Embryonic facial prominence (tissue), 1 donor: ENCODE data around the gene EPC1.
"Not testable (repeated sequence)": the region's sequence is repeated elsewhere in the genome, so short reads cannot be mapped to it uniquely, and the experiment has no call there.

Source experiments
- DNase-seq: peaks from one replicate; pipeline ENCODE4 v3.0.0-alpha.2; 2016; ENCODE audit errors: extremely low spot score

EPC1 gene

DNA sequence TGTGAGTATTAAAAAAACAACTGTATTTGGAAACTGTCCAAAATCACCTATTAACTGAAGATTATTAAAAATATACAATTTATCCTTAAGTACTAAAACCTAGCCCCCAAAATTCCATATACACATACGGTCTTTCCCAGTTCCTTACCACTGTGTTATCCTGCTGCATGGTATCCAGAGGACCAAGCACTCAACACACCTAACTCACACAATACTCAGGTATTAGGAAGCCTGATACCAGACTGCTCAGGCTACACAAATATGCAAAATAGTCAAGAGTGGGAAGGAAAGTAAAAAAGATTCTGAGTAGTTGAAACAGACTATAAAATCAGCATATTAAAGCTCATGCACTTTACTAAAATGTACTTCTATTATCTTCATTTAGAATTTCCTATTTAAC is 67.2 kb downstream of the EPC1 start:
- no peak for DNase-seq

DNA sequence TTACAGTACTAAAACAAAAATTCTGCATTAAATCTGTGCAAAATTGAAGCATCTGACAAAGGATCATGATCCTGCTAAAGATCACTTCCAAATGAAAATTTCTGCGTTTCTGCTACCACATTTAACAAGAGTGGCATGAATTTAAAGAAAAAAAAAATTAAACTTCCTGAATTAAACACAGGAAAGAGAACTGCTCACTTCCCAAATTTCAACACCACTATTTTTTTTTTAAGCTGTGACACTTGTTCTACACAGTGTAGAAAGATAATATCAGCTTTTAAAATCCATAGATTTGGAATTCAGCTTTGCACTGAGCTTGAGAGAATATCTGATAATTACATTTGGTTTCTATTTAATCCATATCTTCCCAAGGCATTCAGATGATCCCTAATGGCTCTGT is 73.6 kb downstream of the EPC1 start:
- DNase-seq, result no peak

DNA sequence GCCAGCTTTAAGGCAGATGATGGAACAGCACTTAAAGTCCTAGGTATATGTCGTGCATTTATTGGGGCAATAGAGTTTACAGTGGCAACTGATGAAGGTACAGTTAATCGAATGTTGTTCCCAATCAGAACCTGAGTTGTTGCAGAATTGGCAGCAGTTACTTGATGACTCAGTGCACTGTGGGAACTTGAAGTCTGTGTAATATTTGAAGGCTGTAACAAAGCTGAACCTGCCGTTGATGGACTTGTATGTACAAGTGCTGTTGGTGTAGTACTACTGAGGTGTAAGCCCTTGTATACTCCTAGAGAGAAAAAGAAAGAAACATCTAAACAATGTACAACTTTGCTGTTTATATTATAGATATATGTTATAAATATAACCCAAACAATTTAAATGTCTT is 75.3 kb downstream of the EPC1 start:
- DNase-seq, result no peak

DNA sequence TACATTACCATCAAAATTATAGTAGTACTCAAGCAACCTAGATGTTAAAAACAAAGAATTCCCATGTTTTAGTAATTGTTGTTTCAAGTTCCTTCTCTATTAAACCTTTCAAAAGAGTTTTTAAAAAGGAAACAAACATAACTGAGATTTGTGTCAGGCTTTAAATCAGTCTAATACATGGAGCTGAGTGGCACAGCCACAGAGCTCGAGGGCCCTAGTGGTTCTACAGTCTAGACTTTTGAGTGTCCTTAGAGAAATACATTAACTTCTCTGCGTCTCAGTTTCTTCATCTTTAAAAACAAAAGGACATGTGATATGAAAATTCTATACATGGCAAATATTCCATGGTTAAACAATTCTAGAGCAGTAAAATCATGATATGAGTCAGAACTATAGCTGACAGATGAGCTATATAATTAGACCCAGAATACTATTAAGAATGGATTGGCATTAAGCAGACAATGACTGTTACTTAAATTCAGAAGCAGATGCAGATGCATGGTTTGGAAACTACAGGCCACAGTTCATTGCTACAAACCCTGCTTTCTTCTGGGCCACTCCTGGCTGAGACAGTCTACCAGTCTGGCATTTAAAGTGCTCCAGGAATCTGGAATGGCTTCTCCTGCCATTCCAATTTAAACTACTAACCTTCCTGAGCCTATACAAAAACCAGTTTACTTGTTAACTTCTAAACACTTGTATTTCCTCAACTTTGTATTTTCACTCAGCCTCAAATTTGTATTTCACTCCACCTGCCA is 77.4 kb downstream of the EPC1 start:
- no peak for DNase-seq

DNA sequence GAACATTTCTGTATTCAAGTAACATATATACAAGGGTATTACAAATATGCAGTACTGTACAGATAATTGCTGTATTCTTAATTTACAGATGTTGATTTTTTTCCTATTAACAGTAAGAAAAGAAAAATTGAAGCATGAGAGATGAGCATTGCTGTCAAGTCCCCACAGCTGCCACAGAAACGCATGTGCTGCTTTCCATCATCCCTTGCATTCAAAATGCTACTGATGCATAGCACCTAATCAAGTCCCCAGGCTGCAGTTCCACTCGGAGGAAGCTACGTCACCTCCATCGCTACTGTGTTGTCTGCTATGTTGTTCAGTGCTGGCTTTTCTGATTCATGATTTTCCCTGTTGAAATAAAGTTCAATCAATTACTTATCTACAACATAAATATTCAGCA is 78.2 kb downstream of the EPC1 start:
- DNase-seq, result no peak

DNA sequence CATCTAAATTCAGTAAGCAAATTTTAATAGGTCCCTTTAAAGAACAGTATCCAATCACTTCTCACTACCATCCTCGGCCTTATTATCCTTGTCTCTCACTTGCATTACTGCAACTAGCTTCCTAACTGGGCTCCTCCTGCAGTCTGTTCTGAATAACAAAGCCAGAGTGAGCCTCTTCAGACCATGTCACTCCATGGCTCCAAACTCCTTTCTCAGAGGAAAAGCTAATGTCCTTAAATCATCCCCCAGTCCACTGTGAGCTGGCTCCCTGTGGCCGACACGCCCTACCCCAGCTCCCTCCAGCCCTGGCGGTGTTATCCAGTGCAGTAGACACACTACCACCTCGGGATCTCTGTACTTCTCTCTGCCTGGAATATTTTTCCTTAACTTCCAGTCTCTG is 80.0 kb downstream of the EPC1 start:
- no peak for DNase-seq

DNA sequence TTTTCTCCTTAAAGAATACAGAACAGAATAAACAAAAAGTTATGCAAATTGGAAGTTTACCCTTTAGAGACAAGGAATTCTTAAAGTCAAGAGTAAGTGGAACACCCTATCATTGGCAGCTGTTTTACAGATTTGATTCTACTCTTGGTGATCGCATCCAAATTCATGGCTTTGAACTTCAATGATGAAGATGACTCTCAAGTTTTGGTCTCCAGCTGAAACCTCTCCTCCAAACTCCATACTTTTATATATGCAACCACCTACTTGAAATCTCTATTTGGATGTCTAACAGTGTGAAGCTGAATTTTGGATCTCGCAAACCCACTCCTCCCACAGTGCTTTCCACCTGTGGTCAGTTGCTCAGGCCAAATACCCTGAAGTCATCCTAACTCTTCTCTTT is 80.4 kb downstream of the EPC1 start:
- DNase-seq, result no peak

DNA sequence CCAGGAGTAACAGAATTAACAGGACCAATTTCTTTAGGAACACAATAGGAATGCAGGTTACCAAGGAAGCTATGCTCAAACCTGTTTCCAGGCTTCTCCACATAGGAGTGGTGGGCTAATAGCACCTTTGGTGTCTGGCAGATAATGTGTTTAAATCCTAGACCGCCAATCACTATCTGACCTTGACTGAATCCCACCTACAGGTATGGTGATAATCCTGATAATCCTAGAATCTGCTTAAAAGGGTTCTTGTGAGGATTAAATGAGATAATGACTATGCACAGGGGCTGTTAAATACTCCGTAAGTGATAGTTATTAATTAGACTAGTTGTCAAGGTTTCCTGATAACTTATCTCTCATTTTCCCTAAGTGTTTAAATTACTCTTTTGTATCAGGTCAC is 81.2 kb downstream of the EPC1 start:
- DNase-seq, result no peak

DNA sequence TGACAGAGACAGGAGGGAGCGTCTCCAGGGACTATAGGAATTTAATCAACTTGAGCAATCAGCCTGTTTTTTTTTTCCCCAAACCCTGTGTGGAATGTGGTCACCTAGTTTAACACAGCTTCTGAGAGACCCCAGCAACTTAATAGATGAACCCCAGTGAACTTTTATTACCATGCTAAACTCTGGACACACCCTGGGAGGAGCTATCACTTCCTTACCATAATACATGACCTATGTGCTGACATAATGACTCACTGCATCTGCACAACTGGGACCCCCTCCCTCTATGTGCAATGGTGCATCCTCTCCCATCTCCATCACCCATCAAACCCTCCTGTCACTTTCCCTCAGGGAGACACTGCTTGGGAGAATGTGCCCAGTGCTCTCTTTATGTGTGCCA is 83.7 kb downstream of the EPC1 start:
- DNase-seq, result no peak

DNA sequence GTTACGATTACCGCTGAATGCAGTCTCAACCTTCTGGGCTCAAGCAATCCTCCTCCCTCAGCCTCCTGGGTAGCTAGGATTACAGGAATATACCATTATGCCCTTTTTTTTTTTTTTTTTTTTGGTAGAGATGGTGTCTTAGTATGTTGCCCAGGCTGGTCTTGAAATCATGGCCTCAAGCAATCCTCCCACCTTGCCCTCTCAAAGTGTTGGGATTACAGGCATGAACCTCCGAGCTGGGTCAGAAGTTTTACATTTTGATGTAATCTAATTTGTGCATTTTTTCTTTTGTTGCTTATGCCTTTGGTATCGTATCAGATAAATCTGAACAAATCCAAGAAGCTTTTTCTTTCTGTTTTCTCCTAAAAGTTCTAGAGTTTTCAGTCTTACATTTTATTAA is 87.4 kb downstream of the EPC1 start:
- DNase-seq, result no peak

DNA sequence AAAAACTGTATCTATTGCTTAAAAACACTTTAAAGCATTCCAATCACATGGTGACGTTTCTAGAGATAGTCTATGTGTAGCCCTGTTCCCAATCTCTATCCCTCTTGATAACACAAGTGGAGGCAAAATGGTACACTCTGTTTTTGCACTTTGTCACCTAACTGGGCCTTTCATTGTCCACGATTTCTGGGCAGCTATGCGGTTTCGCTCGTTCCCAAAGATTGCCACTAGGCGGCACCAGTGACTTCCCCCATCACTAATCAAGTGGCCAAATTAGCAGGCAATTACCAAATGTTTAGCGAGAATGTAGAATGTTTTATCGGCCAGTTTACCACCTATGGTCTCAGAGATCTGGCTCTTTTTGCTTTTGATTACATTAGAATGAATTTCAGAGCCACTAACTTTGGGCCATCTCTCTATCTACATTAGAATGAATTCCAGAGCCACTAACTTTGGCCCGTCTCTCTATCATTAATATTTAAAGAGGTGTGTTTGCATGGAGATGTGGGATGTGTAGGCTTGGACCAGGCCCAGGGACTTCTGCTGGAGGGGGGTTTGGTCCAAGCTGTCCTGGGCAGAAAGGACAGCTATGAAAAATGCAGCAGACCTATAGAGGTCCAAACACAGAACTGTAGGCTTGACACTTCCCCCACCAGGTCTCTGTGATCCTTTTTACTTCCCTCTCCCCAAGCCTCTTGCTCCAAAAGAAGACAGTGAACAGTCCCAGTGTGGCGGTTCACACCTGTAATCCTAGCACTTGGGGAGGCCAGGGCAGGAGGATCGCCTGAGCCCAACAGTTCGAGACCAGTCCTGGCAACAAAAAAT is 90.1 kb downstream of the EPC1 start:
- DNase-seq, result no peak

DNA sequence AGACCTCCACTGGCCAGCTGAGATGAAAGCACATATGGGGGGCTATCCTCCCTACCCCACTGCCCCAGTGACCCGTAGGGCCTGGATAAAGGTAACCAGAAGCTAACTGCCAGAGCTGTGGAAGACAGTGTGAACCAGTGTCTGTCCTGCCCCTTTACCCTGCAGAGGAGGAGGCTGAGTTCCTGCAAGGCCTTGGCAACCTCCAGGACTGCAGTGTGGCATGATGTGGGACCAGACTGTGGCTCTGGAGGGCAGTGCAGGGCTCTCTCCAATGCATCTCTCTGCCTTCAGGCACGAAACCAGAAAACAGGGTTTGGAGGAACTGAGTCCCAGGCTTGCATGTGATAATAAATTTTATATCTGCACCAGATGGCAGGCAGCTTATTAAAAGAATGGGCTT is 93.1 kb downstream of the EPC1 start:
- DNase-seq, result no peak

DNA sequence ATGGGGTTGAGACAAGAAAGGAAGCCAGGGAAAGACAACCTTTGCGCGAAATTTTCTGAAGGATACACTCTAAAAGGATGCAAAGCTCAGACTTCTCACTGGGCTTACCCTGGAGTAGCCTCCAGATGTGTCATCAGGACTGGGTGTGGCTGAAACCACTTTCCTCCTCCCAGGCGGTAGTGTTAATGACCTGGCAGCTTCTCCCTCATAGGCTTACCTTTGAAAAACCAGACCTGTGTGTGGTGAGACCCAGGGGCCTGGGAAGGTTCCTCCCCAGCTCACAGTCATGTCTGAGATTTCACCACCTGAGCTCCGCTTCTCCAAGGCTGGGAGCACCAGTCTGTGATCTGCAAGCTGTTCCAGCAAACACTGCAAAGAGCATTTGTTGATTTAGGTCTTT is 93.7 kb downstream of the EPC1 start:
- no peak for DNase-seq

DNA sequence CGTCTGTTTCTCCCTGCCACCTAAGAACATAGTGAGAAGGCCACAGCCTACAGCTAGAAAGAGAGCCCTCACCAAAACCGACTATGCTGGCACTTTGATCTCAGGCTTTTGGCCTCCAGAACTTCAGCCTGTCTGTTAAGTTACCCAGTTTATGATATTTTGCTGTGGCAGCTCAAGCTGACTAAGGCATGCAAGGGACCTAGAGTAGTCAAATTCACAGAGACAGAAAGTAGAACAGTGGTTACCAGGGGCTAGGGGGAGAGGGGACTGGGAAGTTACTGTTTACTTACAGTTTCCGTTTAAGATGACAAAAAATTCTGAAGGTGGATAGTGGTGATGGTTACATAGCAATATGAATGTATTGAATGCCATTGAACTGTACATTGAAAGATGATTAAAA is 96.5 kb downstream of the EPC1 start:
- DNase-seq, result not testable (repeated sequence)

DNA sequence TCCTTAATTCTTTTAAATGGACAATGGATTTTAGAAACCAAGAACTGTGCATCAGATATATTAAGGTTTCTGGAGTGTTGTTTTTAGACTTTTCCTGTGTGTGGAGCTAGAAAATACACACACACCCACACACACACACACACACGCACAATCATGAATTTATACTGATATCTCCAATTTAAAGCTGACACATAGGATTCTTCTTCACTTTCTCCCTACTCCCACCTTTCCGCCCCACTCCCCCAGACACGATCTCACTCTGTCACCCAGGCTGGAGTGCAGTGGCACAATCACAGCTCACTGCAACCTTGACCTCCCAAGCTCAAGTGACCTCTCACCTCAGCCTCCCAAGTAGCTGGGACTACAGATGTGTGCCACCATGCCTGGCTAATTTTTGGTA is 100.3 kb downstream of the EPC1 start:
- no peak for DNase-seq

DNA sequence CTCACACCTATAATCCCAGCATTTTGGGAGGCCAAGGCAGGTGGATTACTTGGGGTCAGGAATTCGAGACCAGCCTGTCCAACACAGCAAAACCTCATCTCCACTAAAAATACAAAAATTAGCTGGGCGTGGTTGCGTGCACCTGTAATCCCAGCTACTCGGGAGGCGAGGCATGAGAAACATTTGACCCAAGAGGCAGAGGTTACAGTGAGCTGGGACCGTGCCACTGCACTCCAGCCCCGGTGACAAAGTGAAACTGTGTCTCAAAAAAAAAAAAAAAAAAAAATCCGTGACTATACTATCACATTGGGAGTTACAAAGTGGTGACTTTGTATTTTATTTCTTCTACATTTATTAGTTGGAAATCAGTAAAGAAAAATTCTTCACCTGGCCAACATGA is 101.2 kb downstream of the EPC1 start:
- no peak for DNase-seq

DNA sequence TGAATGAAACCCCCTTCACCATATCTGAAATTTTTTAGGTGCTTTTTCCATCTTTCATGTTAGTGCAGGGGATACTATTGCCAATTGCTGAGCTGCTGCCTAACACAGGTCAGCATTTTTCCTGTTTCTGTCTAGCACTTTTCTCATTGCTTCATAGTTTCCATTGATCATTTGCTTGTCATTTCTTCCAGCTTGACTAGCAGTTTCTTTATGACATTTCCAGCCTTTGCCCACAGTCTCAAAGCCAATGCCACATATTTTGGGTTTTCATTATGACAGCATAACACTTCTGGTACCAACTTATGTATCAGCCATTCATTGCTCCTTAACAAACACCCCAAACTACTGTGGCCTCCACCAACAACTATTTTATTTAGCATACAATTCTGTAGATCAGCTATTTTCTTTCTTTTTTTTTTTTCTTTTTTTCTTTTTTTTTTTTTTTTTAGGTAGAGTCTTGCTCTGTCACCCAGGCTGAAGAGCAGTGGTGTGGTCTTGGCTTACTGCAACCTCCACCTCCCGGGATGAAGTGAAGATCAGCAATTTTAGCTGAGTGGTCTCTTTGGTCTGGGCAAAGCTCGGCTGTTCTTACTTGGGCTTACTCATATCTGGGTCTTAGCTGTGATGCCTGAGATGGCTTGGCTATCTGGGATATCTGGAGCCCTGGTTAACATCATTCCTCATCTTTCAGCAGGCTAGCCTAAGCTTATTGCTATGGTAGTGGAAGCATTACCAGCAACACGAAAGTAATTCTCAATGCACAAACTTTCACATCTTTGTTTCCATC is 102.3 kb downstream of the EPC1 start:
- DNase-seq, result no peak

DNA sequence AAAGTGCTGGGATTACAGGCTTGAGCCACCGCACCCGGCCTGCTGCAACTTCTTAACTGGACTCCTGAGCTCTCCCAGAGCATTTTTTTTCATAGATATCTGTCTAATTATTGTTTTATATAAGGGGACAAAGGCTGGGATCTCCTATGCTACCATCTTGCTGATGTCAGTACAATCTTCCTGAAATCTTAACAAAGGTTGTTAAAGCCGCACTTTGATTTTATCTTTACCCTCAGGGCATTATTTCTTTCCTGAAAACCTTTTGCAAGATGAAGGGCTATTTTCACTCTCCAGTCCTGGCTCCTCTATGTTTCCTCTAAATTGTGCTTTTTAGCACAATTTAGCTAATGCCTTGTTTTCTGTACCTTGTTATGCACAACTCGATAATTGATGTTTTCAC is 102.9 kb downstream of the EPC1 start:
- DNase-seq, result no peak

DNA sequence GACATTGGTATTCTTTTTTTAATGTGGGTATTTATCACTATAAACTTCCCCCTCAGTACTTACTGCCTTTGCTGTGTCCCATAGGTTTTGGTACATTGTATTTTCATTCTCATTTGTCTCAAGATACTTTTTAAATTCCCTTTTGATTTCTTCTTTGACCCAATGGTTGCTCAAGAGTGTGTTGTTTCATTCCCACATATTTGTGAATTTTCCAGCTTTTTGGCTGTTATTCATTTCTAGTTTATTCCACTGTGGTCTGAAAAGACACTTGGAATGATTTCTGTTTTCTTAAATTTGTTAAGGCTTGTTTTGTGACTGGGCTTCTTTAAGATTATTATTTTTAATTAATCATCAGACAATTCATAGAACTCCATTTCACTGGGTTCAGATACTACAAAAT is 105.0 kb downstream of the EPC1 start:
- no peak for DNase-seq

DNA sequence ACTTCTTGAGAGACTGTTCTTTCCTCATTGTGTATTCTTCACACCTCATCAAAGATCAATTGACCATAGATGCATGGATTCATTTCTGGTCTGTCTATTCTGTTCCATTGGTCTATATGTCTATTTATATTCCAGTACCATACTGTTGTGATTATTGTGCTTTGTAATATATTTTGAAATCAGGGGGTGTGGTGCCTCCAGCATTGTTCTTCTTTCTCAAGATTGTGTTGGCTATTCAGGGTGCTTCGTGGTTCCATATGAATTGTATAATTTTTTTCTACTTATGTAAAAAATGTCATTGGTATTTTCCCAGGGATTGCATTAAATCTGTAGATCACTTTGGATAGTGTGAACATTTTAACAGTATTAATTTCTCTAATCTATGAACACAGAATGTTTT is 106.5 kb downstream of the EPC1 start:
- DNase-seq, result no peak

DNA sequence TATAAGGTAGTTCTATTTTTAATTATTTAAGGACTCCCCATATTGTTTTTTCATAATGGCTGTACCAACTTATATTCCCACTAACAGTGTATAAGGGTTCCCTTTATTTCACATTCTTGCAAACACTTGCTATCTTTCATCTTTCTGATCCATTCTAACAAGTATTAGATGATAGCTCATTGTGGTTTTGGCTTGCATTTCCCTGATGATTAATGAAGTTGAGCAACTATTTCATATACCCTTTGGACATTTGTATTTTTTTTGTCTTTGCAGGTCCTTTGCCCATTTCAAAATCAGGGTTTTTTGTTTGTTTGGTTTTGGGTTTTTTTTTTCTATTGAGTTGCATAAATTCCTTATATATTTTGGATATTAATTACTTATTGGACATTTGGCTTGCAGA is 107.2 kb downstream of the EPC1 start:
- DNase-seq, result no peak

DNA sequence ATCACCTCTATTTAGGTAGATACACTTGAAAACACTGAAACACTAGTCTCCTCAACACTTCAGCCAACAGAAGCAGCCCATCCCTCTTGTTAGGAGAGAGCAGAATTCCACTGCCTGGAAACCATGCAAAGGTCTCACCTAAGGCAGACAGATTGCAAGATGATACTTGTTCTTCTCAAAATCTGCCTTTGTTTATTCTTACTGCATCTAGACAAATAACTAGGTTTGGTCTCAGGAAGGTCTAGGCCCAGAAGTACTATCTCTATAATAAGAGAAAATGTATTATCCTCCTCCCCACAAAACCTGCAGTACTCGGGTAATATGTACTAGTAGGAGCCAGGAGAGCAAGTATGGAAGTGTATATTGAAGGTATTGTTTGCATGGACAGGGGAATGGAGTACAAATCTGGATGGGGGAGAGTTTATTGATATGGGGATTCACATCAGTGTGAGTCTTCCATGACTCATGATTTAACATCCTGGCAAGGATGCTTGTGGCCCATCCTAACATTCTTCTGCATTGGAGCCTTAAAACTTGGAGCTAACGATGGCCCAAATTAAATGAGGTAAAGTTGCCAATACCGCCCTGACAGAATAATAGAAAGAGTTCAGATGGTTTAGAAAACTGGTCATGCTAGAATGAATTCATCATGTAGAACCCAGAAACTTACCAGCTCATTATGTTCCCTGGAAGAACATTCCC is 109.2 kb downstream of the EPC1 start:
- DNase-seq, result no peak
